Trophoblast cell (in vitro differentiated cells and primary cell): ENCODE results near the gene ASCL3.

Experiments used
- DNase-seq, 2 donors: peaks; one replicate each; pipeline ENCODE4 v3.0.0-alpha.2; 2016
- H2AFZ ChIP-seq: 2 replicates; pipeline ENCODE4 v1.6.1; 2013; ENCODE audit warnings: low read length, moderate library complexity, mild to moderate bottlenecking; ENCODE audit not compliant: insufficient read depth, poor library complexity
- H2AK5ac ChIP-seq: 2 replicates; pipeline ENCODE4 v1.6.1; 2013; ENCODE audit warnings: mild to moderate bottlenecking, low read length
- H2BK120ac ChIP-seq: 2 replicates; pipeline ENCODE4 v1.6.1; 2013; ENCODE audit warnings: low read length, mild to moderate bottlenecking, moderate library complexity; ENCODE audit not compliant: insufficient read depth, poor library complexity
- H2BK12ac ChIP-seq: 2 replicates; pipeline ENCODE4 v1.6.1; 2013; ENCODE audit warnings: mild to moderate bottlenecking, low read length, moderate library complexity
- H2BK5ac ChIP-seq: 2 replicates; pipeline ENCODE4 v1.6.1; 2013; ENCODE audit warnings: low read length, low read depth, moderate library complexity, mild to moderate bottlenecking; ENCODE audit not compliant: poor library complexity
- H3K14ac ChIP-seq: 2 replicates; pipeline ENCODE4 v1.6.1; 2013; ENCODE audit warnings: mild to moderate bottlenecking, low read length
- H3K18ac ChIP-seq: 2 replicates; pipeline ENCODE4 v1.6.1; 2013; ENCODE audit warnings: mild to moderate bottlenecking, low read length
- H3K23ac ChIP-seq: 2 replicates; pipeline ENCODE4 v1.6.1; 2013; ENCODE audit warnings: low read length
- H3K27ac ChIP-seq: 2 replicates; pipeline ENCODE4 v1.5.1; 2013; ENCODE audit warnings: low read depth, mild to moderate bottlenecking, inconsistent platforms, low read length, moderate library complexity
- H3K27me3 ChIP-seq: 2 replicates; pipeline ENCODE4 v1.6.1; 2013; ENCODE audit warnings: inconsistent platforms, mild to moderate bottlenecking, low read length, moderate library complexity; ENCODE audit not compliant: insufficient read depth
- H3K36me3 ChIP-seq, 2 experiments: 1 replicate in 1 of 2; 2 replicates in 1 of 2; pipeline ENCODE4 v1.6.1; 2013; ENCODE audit warnings: low read length in 2 of 2, mild to moderate bottlenecking in 2 of 2, moderate library complexity in 1 of 2; ENCODE audit not compliant: insufficient read depth in 2 of 2, control insufficient read depth in 1 of 2
- H3K4ac ChIP-seq: 2 replicates; pipeline ENCODE4 v1.6.1; 2013; ENCODE audit warnings: low read depth, mild to moderate bottlenecking, low read length, moderate library complexity
- H3K4me1 ChIP-seq, 2 experiments: 1 replicate in 1 of 2; 2 replicates in 1 of 2; pipeline ENCODE4 v1.6.1; 2013; ENCODE audit warnings: low read length in 2 of 2, mild to moderate bottlenecking in 2 of 2, moderate library complexity in 1 of 2; ENCODE audit not compliant: insufficient read depth in 2 of 2, control insufficient read depth in 1 of 2
- H3K4me2 ChIP-seq: 2 replicates; pipeline ENCODE4 v1.6.1; 2013; ENCODE audit warnings: inconsistent platforms, mild to moderate bottlenecking, low read length, moderate library complexity
- H3K4me3 ChIP-seq: 2 replicates; pipeline ENCODE4 v1.5.1; 2013; ENCODE audit warnings: mild to moderate bottlenecking, low read depth, low read length, inconsistent platforms
- H3K79me1 ChIP-seq: one replicate; pipeline ENCODE4 v1.6.1; 2013; ENCODE audit warnings: low read length
- H3K79me2 ChIP-seq: 2 replicates; pipeline ENCODE4 v1.6.1; 2013; ENCODE audit warnings: low read length, mild to moderate bottlenecking; ENCODE audit not compliant: control insufficient read depth, insufficient read depth, poor library complexity
- H3K9ac ChIP-seq: 2 replicates; pipeline ENCODE4 v1.6.1; 2013; ENCODE audit warnings: mild to moderate bottlenecking, low read length
- H3K9me3 ChIP-seq: 2 replicates; pipeline ENCODE4 v1.6.1; 2013; ENCODE audit warnings: low read depth, mild to moderate bottlenecking, control low read depth, inconsistent platforms, low read length; ENCODE audit not compliant: insufficient read depth
- H4K12ac ChIP-seq: 2 replicates; pipeline ENCODE4 v1.6.1; 2013; ENCODE audit warnings: low read depth, mild to moderate bottlenecking, low read length, moderate library complexity
- H4K8ac ChIP-seq: 2 replicates; pipeline ENCODE4 v1.6.1; 2013; ENCODE audit warnings: low read depth, mild to moderate bottlenecking, low read length, moderate library complexity
- H4K91ac ChIP-seq: one replicate; pipeline ENCODE4 v1.6.1; 2013; ENCODE audit warnings: low read depth, mild to moderate bottlenecking, low read length, moderate library complexity
- WGBS: extraction: QIAGEN DNeasy Blood & Tissue Kit; methylation state at CpG from one replicate; pipeline ENCODE4 v1.1.7; 2013; ENCODE audit warnings: missing lambda C conversion rate; ENCODE audit not compliant: insufficient read length, insufficient coverage; ENCODE audit errors: extremely low coverage; 5-methylcytosine and 5-hydroxymethylcytosine counted together

The ASCL3 gene

GRCh38 chr11:8908099-8908498, 34.7 kb downstream of the ASCL3 start:
- no peak overlapping the region for H3K18ac ChIP-seq
- H2AFZ ChIP-seq = no peak overlapping the region
- H3K9ac ChIP-seq = no peak overlapping the region
- H4K8ac ChIP-seq = no peak overlapping the region
- peaks cover 6% of the 10 kb centered on the region for H3K79me1 ChIP-seq
- no peak overlapping the region for H2BK5ac ChIP-seq
- H2BK120ac ChIP-seq = no peak overlapping the region
- H3K4me3 ChIP-seq = no peak overlapping the region
- no peak overlapping the region for H3K4ac ChIP-seq
- no peak overlapping the region for H3K27ac ChIP-seq
- no peak overlapping the region for H2BK12ac ChIP-seq
- H4K12ac ChIP-seq = no peak overlapping the region
- no peak overlapping the region for H3K4me2 ChIP-seq
- H2AK5ac ChIP-seq = no peak overlapping the region
- no peaks in the 10 kb centered on the region for H3K36me3 ChIP-seq
- H4K91ac ChIP-seq = no peak overlapping the region
- no peak overlapping the region for H3K14ac ChIP-seq
- H3K23ac ChIP-seq = no peak overlapping the region
- H3K27me3 ChIP-seq = no peaks in the 10 kb centered on the region
- no peak for DNase-seq
- peaks cover 4% of the 10 kb centered on the region for H3K79me2 ChIP-seq
- peaks cover 0 to 10% of the 10 kb centered on the region in 2 experiments for H3K4me1 ChIP-seq
- H3K9me3 ChIP-seq = no peaks in the 10 kb centered on the region

DNA sequence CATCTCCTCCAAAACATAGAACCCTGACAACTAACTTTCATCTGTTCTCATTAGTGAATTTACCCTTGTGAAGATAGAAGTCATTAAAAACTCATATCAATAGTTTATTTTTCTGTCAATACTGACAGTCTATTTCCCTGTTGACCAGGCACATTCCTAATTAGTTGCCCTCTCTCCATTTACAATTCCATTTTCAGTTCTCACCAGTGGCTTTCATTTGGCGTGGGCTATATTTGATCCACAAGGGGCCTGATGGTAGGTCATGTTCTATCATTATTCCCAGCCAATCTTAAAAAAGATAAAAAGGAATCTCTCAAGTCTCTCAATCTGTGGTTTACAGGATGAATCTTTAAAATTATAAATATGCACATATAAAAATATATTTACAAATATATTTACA, 35.7 kb downstream of the ASCL3 start:
- H3K4ac ChIP-seq = no peak overlapping the region
- DNase-seq = no peak
- no peaks in the 10 kb centered on the region for H3K9me3 ChIP-seq
- H4K8ac ChIP-seq = no peak overlapping the region
- H3K18ac ChIP-seq = no peak overlapping the region
- no peaks in the 10 kb centered on the region for H3K36me3 ChIP-seq
- H3K23ac ChIP-seq = no peak overlapping the region
- H3K79me1 ChIP-seq = peaks cover 6% of the 10 kb centered on the region
- no peak overlapping the region for H2BK12ac ChIP-seq
- no peak overlapping the region for H2BK5ac ChIP-seq
- WGBS = no CpG with 5 or more reads among the region's 1 CpG
- H3K27ac ChIP-seq = no peak overlapping the region
- no peaks in the 10 kb centered on the region for H3K27me3 ChIP-seq
- no peak overlapping the region for H2AFZ ChIP-seq
- H3K79me2 ChIP-seq = peaks cover 4% of the 10 kb centered on the region
- H3K4me3 ChIP-seq = no peak overlapping the region
- no peak overlapping the region for H4K91ac ChIP-seq
- H3K4me1 ChIP-seq = peaks cover 0 to 8% of the 10 kb centered on the region in 2 experiments
- no peak overlapping the region for H4K12ac ChIP-seq
- H3K14ac ChIP-seq = no peak overlapping the region
- H2AK5ac ChIP-seq = no peak overlapping the region
- H3K4me2 ChIP-seq = no peak overlapping the region
- no peak overlapping the region for H2BK120ac ChIP-seq
- no peak overlapping the region for H3K9ac ChIP-seq

DNA sequence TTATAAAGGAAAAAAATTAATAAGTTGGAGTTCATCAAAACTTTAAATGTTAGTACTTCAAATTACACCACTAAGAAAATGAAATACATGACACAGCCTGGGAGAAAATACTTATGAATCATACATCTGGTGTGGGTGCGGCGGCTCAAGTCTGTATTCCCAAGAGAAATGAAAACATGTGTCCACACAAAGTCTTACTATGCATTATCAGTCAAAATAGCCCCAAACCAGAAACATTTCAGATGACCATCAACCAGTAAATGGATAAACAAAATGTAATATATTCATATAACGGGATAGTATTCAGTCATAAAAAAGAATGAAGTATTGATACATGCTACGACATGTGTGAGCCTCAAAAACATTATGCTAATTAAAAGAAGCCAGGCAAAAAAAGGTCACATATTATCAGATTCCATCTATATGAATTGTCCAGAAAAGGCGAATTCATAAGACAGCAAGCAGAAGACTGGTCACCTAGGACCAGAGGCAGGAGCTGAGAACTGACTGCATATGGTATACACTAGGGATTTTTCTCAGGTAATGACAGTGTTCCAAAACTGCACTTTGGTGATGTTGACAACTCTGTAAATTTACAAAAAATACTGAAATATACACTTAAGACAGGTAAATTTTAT, 37.2 kb downstream of the ASCL3 start:
- H2BK12ac ChIP-seq = no peak overlapping the region
- no peaks in the 10 kb centered on the region for H3K79me1 ChIP-seq
- no peak overlapping the region for H3K27ac ChIP-seq
- no peak overlapping the region for H2BK120ac ChIP-seq
- no peak overlapping the region for H2AFZ ChIP-seq
- no peaks in the 10 kb centered on the region for H3K36me3 ChIP-seq
- no peak overlapping the region for H4K8ac ChIP-seq
- H3K9me3 ChIP-seq = no peaks in the 10 kb centered on the region
- H3K23ac ChIP-seq = no peak overlapping the region
- H2BK5ac ChIP-seq = no peak overlapping the region
- no peak overlapping the region for H3K4me3 ChIP-seq
- no peak overlapping the region for H3K18ac ChIP-seq
- no peaks in the 10 kb centered on the region for H3K79me2 ChIP-seq
- no peak overlapping the region for H3K4me2 ChIP-seq
- H3K14ac ChIP-seq = no peak overlapping the region
- WGBS = no CpG with 5 or more reads among the region's 5 CpGs
- H3K4me1 ChIP-seq = peaks cover 0 to 8% of the 10 kb centered on the region in 2 experiments
- H3K4ac ChIP-seq = no peak overlapping the region
- H4K12ac ChIP-seq = no peak overlapping the region
- no peak overlapping the region for H2AK5ac ChIP-seq
- DNase-seq = peak; percentile 27 to 58
- no peaks in the 10 kb centered on the region for H3K27me3 ChIP-seq
- H3K9ac ChIP-seq = no peak overlapping the region
- H4K91ac ChIP-seq = no peak overlapping the region

- H2BK5ac ChIP-seq = no peak overlapping the region
- H3K4me3 ChIP-seq = no peak overlapping the region
- H3K4me2 ChIP-seq = no peak overlapping the region
- H3K27ac ChIP-seq = no peak overlapping the region
- H3K23ac ChIP-seq = no peak overlapping the region
- H3K4me1 ChIP-seq = no peaks in the 10 kb centered on the region
- H3K79me2 ChIP-seq = no peaks in the 10 kb centered on the region
- H3K9me3 ChIP-seq = peaks cover 3% of the 10 kb centered on the region
- H2BK120ac ChIP-seq = no peak overlapping the region
- H3K27me3 ChIP-seq = no peaks in the 10 kb centered on the region
- H3K9ac ChIP-seq = no peak overlapping the region
- no peak overlapping the region for H4K12ac ChIP-seq
- H2AFZ ChIP-seq = no peak overlapping the region
- H3K14ac ChIP-seq = no peak overlapping the region
- no peak overlapping the region for H4K8ac ChIP-seq
- no peak overlapping the region for H2AK5ac ChIP-seq
- no peaks in the 10 kb centered on the region for H3K36me3 ChIP-seq
- no peak overlapping the region for H3K18ac ChIP-seq
- H3K4ac ChIP-seq = no peak overlapping the region
- no peak overlapping the region for H4K91ac ChIP-seq
- DNase-seq = no peak
- no peaks in the 10 kb centered on the region for H3K79me1 ChIP-seq
- H2BK12ac ChIP-seq = no peak overlapping the region
Observed at GRCh38 chr11:8899119-8899753, 43.6 kb downstream of the ASCL3 start.
